GM06990 (cell line): ENCODE results near the gene ANO1.
"Not testable (repeated sequence)": the region's sequence is repeated elsewhere in the genome, so short reads cannot be mapped to it uniquely, and the experiment has no call there.

Experiments
- DNase-seq: peaks from one replicate; pipeline ENCODE4 v3.0.0-alpha.2; 2011; ENCODE audit not compliant: insufficient read length; ENCODE audit errors: extremely low read depth
- H3K27me3 ChIP-seq: replicated peaks from 2 replicates; pipeline ENCODE4 v1.6.0; 2011; ENCODE audit warnings: low read length; ENCODE audit not compliant: control insufficient read depth, insufficient read depth
- H3K36me3 ChIP-seq: 2 replicates; pipeline ENCODE4 v1.5.1; 2011; ENCODE audit warnings: low read length; ENCODE audit not compliant: control insufficient read depth, insufficient read depth
- H3K4me3 ChIP-seq: replicated peaks from 2 replicates; pipeline ENCODE4 v1.5.1; 2011; ENCODE audit warnings: low read depth, mild to moderate bottlenecking, control low read depth, low read length
- TF ChIP-seq, protein P1 (sequence below): IDR thresholded peaks from 2 replicates; pipeline ENCODE4 v1.5.1; 2011; ENCODE audit warnings: low read length, control low read depth, mild to moderate bottlenecking, inconsistent platforms; ENCODE audit not compliant: insufficient read depth, poor library complexity, severe bottlenecking

Gene ANO1

DNA sequence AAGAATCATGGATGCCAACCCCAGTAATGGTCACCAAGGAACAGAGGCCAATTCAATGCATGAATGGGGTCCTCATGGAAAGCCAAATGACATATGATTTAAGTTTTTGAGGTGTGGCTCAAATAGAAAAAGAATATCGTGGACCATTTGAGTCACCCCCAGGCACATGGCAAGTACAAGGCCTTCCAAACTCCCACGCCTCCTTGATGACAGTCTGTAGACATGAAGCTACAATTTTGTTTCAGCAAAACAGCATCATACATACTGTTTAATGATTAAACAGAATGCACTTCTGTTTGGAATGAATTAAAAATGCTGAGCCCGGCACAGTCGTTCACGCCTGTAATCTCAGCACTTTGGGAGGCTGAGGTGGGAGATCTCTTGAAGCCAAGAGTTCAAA, 132.4 kb downstream of the ANO1 start:
- no peak for DNase-seq
- peaks cover 20% of the 10 kb centered on the region for H3K36me3 ChIP-seq
- no peak overlapping the region for H3K4me3 ChIP-seq
- H3K27me3 ChIP-seq = no peaks in the 10 kb centered on the region
- TF ChIP-seq, protein P1, sequence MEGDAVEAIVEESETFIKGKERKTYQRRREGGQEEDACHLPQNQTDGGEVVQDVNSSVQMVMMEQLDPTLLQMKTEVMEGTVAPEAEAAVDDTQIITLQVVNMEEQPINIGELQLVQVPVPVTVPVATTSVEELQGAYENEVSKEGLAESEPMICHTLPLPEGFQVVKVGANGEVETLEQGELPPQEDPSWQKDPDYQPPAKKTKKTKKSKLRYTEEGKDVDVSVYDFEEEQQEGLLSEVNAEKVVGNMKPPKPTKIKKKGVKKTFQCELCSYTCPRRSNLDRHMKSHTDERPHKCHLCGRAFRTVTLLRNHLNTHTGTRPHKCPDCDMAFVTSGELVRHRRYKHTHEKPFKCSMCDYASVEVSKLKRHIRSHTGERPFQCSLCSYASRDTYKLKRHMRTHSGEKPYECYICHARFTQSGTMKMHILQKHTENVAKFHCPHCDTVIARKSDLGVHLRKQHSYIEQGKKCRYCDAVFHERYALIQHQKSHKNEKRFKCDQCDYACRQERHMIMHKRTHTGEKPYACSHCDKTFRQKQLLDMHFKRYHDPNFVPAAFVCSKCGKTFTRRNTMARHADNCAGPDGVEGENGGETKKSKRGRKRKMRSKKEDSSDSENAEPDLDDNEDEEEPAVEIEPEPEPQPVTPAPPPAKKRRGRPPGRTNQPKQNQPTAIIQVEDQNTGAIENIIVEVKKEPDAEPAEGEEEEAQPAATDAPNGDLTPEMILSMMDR = no peak

DNA sequence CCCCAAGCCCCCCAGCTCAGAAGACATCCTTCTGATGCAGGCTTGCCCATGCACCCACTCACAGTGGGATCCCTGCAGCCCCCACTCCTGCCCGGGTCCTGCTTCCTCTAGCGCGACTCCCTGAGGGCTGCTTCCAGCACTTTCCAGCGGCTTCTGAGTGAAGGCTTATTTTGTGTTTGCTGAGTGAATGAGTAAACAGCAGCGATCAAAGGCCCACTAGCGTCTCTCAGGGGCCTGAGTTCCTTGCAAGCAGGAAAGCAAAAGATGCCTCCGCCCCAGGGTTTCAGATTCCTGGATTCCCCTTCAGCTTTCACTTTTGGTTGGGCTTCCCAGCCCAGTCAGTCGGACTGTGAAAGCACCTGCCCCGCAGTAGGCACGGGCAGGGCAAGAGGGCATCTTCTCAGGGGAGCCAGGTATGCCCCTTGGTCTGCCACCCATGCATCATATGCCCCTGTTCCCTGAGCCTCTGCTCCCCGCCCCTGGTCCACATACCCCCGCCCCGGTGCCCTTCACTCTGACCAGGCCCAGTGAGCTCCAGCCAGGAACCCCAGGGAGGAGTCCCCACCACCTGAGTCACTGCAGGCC, 134.2 kb downstream of the ANO1 start:
- peaks cover 10% of the 10 kb centered on the region for H3K36me3 ChIP-seq
- TF ChIP-seq, protein P1 = no peak
- DNase-seq = no peak

DNA sequence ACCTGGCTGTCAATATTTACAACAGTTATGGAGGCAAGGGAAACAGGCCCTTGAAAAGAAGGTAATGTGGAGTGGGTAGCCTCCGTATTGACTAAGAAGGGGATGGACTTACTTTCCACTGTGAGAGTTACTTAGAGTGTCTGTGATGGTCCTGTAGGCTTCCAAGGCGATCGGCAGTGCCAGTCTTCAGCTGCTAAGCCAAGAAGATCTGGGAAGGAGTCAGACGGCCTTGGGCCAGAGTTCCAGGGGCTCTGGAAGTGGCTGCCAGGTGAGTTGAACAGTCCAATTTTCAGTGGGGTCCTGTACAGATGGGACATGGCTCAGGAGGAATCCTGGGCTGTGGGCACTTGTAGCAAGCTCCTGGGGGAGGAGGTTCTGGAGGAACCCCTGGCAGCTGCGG, 139.3 kb downstream of the ANO1 start:
- H3K36me3 ChIP-seq, H3K4me3 ChIP-seq, H3K27me3 ChIP-seq, DNase-seq: not testable (repeated sequence)

More for the DNA sequence above, 134.2 kb downstream of the ANO1 start:
- no peak overlapping the region for H3K4me3 ChIP-seq
- H3K27me3 ChIP-seq = no peaks in the 10 kb centered on the region

DNA sequence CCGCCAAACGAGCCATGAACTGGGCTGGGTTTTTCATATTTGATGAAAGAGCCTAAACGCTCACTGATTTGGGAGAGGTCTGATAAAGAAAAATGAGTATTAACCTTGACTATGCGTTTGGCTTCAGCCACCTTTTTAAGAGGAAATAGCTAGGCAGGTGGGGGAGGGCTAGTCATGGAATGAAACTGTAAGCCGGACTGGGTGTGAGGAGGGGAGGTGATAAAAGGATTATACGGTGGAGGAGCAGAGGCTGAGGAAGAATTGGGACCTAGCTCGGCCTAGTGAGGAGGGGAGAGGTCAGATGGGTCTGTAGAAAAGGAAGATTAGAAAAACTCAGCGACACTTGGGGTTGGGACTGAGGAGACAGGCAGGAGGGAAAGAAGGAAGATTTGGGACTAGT, 140.0 kb downstream of the ANO1 start:
- not testable (repeated sequence) for H3K27me3 ChIP-seq, H3K36me3 ChIP-seq, DNase-seq, H3K4me3 ChIP-seq

DNA sequence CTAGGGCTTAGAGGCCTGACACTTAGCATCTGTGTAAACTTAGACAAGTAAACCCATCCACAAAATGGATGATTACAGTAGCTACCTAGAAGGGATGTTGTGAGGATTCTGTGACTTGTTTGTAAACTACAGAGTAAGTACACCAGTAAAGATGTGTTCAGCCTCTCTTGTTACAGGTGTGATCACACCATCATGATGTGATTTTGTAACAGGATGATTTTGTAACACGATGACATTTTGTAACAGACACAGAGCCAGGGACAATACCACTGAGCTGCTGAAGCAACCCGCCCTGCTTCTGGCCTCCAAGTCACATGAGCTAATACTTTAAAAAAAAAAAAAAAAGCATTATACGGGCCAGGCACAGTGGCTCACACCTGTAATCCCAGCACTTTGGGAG, 142.0 kb downstream of the ANO1 start:
- Histone ChIP-seq H3K4me3 (no peak overlapping the region), H3K36me3 (no peaks in the 10 kb centered on the region), H3K27me3 (no peaks in the 10 kb centered on the region; the same call in 1 of the 2 replicates)
- TF ChIP-seq, protein P1 = no peak
- DNase-seq = no peak

DNA sequence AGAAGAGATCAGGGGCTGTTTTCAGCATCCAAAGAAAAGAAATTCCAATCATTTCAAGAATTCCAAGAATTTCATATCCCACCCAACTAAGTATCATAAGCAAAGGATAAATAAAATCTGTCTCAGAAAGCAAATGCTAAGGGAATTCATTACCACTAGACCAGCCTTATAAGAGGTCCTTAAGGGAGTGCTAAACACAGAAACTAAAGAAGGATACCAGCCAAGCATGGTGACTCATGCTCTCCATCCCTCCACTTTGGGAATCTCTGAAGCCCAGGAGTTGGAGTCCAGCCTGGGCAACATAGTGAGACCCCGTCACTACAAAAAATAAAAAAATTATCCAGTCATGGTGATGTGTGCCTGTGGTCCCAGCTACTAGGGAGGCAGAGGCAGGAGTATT, 142.8 kb downstream of the ANO1 start:
- TF ChIP-seq, protein P1 = no peak
- no peak for DNase-seq
- no peak overlapping the region for H3K4me3 ChIP-seq
- H3K36me3 ChIP-seq = no peaks in the 10 kb centered on the region
- no peaks in the 10 kb centered on the region; the same call in 1 of the 2 replicates for H3K27me3 ChIP-seq

DNA sequence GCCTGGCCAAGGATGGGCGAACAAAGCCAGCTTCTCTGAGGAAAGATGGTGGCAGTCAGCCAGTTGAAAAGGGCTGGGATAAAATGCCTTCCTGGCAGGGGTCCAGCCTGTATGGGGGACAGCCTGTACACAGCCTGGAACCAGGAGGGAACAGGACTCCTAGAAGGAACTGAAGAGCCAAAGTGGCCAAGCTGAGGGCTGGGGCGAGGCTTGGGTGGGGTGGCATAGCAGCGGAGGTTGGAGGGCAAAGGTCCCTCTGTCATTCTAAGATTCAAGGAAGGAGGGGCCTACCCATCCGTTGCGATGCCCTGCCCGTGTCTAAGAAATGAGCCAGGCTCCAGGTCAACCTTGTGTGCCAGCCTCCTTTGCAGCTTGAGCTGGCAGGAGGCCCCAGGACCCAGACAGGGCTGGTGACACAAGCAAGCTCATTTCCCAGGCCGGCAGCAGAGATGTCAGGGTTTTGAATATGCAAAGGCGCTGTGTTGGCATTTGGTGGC, 147.6 kb downstream of the ANO1 start:
- DNase-seq = no peak
- H3K36me3 ChIP-seq = no peaks in the 10 kb centered on the region
- no peak overlapping the region for H3K4me3 ChIP-seq
- no peaks in the 10 kb centered on the region; the same call in none of the 2 replicates for H3K27me3 ChIP-seq
- TF ChIP-seq, protein P1 = no peak
